Mesenteric fat pad (tissue), 1 donor: ENCODE data around the gene SEL1L3. TPM values are rescaled to one million over a fixed set of nuclear protein-coding genes. Genes with fewer than 3 reads are reported as not detected.
"Not testable (repeated sequence)": the region's sequence is repeated elsewhere in the genome, so short reads cannot be mapped to it uniquely, and the experiment has no call there.

Source experiments
- DNase-seq: peaks from one replicate; pipeline ENCODE4 v3.0.0-alpha.2; 2020; ENCODE audit warnings: low spot score
- long read RNA-seq: library from polyadenylated mRNA; unstranded; transcript quantifications from one replicate; pipeline ENCODE4 v2.0.0, GENCODE V29; 2020
- total RNA-seq: library from RNA; stranded (reverse); fragmentation: NEBNext Ultra II Directional; extraction: Animal tissue kit (Norgen Biotek cat#: 25700); gene quantifications from one replicate; pipeline ENCODE4 v1.2.1, GENCODE V29; 2021
- donor health status: DM: yes; HTN: yes; CAD: no.

SEL1L3 gene
- total RNA-seq = 13.7 TPM
- long read RNA-seq, partial matches to known transcripts = 0 of 3 reads
- long read RNA-seq, other reads (novel, unspliced or antisense) = 1 of 3 reads

DNA sequence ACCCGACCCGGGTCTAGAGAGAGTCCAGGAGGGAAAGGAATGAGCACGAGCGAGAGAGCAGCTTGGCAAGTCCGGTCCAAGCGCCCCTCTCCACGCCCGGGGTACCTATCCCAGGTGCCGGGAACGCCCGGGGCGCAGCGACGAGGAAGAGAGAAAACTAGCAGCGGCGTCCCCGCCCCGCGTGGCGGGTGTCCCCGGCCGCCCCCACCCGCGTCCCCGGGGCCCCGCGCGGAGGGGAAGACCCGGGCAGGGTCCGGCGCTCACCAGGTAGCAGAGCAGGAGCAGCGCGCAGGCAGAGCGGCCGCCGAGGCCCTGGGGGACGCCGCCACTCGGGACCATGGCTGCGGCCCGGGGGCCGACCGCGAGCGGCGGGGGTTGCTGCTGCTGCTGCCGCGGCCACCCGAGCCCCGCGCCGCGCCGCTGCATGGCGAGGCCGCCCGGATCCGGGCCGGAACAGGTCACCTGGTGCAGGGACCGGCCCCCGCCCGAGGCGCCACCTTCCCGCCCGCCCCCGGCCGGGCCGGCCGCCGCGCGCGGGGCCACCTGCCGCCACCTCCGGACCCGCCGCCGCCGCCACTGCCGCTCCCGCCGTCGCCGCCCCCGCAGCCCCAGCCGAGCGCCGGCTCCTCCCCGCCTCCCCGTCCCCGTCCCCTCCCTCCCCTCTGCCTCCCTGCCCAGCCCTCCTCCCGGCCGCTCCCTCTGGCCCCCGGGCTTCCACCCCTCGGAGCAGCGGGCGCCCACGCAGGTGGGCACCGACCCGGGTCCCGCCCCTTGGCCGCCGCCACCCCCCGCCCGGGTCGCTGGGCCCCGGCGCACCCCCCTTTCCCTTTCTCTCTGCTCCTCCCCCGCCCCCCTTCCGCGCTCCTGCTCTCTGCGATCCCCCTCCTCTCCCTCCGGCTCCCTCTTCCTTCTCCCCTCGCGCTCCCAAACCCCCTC, at the start of gene SEL1L3:
TSS of gene SEL1L3 (minus strand) at position 578 of the 936 bp plus-strand sequence. CDS start at position 426, 152 bp downstream.
- no peak for DNase-seq

DNA sequence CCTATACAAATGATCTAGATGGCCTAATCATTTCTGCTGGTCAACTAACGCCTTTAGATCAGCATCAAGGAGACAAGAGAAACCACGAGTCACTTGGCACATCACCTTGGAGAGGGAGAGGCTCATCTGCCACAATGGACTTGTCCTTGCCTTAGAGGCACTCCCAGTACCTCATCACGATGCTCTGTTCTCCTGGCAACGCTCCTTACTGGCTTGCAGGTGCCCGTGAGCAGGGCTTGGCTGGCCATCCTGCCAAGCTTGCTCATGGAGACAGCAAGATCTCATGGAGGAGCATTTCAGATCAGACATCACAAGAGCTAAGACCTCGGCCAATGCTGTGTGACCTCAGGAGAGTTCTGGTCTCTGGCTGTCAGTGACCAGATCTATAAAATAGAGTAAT, 48.6 kb upstream of the SEL1L3 start:
- DNase-seq = no peak

DNA sequence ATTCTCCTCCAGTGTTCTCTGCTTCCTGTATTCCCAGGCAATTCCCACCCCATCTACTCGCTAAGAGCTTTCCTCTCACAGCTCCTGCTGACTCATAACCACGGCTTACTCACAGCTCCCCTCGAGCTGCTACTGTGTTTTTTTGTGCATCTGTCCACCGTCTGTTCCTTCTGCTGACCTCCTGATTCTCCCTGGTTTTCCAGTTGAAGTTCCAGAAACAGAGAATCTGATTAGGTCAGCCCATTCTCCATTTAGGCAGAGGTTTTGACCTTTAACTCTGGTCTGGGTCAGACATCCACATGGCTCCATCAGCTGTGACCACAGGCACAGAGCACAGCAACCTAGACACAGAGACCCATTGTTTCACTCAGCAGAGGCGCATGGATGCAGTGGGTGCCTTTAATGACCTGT, 45.7 kb upstream of the SEL1L3 start:
- no peak for DNase-seq

DNA sequence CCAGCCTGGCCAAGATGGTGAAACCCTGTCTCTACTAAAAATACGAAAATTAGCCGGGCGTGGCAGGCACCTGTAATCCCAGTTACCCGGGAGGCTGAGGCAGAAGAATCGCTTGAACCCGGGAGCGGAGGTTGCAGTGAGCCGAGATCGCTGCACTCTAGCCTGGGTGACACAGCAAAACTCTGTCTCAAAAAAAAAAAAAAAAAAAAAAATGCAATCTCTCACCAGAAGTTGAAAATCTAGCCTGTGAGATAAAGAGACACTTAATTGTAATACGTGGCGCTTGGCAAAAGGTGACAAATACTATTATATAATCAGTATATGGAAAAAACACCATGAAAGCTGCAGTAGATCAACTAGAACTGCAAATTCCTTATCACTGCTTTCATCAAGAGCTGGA, 43.3 kb upstream of the SEL1L3 start:
- DNase-seq = not testable (repeated sequence)

DNA sequence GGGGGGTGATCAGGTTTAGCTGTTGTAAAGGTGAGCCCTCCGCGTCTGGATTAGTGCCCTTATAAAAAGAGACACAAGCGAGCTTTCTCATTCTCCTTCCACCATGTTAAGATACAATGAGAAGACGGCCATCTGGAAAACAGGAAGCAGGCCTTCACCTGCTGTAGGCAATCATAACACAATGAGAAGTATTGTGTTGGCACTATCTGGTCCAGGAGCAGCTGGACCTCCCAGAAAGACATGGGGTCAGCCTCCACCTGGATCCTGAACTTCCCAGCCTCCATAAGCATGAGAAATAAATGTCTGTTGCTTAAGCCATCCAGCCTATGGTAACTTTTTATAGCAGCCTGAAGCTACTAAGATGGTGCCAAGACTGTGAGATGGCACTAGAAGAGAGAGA, 42.6 kb upstream of the SEL1L3 start:
- no peak for DNase-seq

DNA sequence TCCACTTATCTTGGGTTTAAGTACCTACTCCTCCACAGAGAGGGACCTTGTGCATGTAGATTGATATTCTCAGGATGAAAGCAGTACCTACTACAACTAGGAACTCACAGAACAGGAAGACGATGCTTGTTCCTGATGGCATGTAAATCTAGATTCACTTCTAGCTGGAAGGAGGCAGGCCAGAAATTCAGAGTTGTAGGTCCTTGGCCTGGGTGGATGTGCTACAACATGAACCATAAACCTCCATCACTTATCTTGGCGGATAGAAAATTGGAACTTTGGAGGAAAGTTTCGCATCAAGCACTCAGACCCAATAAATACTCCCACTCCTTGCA, 41.9 kb upstream of the SEL1L3 start:
- no peak for DNase-seq

DNA sequence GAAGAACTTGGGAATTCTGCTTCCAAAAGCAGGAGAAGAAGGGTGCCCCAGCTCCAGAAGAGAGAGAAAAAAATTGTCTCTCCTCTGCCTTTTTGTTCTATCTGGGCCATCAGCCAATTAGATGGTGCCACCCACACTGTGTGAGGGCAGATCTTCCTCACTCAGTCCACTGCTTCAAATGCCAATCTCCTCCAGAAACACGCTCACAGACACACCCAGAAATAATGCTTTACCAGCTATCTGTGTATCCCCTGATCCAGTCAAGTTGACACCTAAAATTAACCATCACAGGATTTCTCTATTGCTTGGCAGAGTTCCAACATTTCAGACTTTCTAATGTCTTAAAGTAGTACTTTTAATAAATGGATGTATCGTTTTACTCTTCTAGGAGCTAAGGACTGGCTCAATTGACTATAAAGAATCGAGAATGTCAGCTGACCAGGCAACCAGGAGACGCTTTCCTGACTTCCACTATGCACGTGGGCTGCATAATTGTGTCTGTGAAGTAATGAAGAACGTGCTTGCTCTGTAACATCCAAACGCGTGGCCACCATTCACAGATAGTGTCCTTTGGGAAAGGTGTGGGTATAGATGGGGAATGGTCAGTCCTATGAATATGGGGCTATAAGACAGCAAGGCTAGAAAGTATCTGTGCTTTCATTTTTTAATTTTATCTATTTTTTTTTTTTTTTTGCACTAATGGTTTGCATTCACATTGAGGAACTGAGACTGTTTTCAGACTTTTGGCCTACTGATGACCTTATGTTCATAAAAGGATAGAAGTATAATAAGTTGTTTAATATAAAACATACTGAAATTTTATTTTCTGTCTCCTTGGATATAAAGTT, 41.3 kb upstream of the SEL1L3 start:
- no peak for DNase-seq

DNA sequence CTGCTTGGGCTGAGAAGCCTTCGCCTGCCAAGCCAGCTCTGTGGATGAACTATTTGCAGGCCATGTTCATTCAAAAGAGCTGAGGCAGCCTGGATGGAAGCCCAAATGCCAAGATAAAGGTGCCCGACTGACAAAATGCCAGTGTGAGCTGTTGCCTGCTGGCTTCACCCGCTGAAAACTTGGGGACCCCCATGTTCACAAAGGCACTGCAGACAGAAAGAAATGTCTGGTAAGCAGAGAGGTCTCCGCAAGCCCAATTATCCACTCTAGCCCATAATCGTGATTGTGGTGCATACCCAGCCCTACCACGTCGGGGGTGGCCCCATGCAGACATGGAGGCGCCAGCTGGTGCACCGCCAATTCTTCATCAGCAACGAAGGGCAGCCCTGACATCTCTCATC, 38.2 kb upstream of the SEL1L3 start:
- DNase-seq = no peak

DNA sequence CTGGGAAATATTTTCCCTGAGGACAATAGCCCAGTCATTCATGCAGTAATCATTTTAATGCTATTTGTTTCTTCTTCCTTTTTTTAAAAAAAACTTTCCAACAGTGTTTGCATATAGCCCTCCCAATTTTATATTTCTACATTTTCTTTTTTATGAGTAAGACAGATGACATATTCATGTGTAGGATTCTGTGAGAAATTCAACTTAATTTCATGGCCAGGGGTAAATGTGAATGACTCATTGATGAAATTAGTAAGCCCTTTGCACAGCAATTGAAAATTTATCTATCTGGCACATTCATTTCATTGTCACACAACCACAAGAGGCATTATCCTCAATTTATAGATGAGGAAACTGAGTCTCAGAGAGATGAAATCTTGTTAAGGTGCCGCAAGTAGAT, 37.5 kb upstream of the SEL1L3 start:
- DNase-seq = no peak

DNA sequence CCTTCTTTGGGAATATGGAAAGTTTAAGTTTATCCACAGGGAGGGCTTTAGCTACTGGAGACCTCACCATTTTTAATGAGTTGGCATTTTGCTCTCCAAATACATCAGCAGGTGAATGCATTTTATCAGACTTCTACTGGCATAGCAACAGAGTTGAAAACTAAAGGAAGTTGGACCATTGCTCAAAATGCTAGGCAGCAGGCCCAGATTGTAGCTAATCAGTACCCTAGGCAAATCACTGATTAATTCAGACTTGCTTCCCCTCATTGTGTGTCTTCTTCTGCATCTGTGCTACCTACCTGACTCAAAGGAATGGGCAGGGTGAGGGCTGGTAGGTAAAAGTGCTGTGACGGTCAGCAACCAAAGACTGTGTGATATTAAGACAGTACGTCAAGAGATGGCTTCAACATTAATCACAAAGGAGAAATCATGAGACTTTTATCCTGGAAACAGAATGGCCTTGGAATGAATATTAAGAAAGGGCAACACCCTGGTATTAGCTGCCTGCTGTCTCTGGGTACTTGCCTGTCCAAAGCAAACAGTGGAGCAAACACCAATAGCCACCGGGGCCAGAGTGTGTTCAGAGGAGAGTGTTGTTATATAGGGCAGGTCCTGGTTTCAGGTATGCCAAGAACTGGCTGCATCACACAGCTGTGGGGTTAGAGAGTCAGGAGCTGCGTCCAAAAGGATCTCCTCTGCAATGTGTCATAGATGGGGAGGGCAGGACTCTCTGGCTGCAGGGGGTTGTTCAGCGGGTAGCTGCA, 34.2 kb upstream of the SEL1L3 start:
- DNase-seq = no peak

DNA sequence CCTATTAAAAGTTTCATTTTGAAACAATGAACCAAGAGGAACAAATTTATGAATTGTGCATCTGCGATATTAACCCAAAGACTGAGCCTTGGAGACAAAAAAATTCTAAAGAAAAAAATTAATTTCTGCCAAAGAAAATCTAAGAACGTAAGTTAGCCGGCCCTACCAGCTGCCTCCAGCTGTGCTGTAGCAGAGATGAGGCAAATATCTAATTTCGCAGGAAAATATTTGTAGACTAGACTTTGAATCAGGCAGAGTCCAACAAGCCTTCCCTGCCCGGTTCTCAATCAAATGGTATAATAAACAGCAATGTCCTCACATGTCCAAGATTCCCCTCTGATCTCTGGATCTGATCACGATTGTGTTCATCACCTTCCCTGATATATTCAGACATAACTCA, 30.0 kb upstream of the SEL1L3 start:
- DNase-seq = no peak

DNA sequence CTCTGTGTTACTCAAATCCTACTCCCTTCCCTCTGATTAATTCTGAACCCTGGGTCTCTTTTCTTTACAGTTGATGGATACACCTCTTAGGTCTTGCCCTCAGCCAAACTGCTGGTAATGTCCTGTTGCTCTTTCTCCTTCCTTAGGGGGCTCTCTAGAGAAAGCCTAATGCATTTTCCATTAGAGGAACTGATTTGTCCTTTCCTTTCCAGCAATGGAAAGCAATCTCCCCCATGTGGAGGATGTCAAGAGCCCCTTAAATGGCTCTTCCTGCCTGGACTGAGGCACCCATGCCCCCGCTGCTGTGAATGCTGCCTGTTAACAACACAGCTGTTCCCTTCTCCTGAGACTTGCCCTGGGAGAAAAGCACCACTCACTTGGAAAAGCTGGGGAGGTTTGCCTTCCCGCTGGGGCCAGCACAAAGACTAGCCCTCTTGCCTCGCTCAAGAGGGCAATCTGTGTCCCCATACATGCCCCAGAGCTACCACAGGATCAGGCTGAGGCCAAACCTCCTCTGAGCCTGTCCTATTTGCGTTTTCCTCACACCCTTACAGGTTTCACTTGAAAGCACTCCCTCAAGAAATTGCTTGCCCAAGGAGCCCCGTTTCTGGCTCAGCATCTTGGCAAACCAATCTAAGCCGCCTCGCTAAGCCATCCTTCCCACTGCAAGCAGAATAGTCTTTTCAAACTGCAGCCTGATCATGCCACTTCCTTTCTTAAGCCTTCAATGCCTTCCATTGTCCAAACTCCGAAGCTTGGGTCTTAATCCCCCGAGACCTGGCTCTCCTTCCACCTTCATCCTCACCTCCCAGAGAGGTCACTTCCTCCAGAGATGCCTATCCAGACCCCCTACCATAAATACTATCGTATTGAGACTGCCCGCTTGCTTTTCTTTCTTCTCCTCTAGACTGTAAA, 28.0 kb upstream of the SEL1L3 start:
- DNase-seq = no peak

DNA sequence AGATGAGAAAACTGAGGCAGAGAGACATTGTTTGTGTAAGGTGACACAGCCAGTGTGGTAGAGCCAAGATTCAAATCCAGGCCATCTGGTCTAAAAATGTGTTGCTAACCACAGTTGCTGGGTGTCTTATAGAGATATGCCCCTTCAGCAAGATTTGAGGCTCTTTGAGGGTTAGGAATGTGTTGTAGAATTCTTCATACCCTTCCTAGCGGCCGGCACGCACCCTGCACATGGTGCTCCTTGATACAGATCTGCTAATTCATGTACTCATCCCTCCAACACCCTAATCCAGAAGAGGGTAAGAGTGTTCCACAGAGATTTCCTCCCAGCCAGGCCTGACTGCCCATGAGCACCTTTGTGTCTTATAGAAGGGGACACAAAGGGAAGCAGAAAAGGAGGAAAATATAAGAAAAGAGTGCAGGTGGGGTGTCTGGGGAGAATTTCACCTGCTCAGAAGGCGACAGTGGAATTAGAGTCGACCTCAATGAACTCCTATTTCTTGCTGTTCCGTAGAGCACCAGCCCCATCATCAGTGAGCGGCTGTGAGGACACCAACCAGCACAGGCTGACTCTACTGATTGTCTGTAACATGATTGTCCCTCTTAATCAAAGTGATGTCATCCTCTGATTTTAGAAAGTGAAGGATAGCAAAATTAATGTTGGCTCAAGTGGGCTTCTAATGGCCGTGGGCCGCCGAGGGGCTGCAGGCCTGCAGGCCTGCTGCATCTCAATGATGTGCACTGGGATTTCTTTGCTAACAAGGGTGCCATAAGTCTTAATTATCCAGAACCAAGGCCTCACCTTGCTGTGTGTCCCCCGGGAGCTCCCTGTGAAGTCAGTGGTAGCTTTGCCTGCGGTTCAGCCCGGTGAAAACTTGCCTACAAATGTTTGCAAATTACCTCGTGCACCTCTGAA, 27.1 kb upstream of the SEL1L3 start:
- no peak for DNase-seq

DNA sequence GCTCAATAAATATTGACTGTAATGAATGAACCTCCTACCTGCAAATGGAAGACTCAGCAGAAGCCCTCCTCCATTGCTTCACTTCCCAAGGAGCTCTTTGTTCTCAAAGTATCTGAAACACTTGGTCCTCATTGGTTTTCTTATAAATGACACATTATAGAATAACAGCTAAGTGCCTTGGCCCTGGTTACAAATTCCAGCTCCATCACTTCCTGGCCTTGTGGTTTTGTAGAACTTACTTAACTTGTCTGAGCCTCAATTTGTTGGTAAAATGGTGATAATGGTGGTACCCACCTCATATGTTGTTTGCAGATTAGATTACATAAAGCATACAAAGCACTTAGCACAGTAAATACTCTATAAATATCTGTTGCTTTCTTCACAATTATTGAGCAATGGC, 26.0 kb upstream of the SEL1L3 start:
- DNase-seq = no peak

DNA sequence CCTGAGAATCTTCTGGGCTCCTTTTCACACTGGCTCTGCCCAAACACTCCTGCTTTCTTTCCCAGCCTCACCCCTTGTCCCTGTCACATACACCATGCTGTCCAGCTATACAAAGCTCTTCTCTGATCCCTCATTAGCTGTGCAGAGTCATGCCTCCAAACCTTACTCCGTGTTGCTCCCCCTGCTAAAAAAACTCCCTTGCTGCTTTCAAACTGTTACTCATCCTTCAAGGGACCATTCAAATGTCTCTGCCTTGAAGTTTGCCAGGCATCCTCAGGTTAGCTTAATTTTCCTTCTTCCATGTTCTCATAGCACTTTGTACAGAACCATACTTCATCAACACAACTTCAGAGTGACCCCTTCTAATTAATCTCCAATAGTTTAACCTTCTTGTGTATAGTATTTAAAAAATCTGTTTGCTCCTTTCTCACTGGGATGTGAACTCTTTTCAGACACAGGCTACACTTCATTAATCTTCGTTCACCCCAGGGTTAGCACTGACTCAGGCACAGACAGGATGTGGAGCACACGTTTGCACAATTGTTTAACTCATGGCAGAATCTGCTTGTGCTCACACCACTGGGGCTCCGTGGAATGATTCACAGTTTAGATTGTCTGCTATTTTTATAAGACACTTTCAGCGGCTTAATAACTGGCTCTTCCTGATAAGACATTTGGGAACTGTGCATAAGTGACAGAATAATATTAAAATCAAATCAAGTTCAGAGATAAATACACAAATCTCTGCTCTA, 21.4 kb upstream of the SEL1L3 start:
- DNase-seq = no peak

DNA sequence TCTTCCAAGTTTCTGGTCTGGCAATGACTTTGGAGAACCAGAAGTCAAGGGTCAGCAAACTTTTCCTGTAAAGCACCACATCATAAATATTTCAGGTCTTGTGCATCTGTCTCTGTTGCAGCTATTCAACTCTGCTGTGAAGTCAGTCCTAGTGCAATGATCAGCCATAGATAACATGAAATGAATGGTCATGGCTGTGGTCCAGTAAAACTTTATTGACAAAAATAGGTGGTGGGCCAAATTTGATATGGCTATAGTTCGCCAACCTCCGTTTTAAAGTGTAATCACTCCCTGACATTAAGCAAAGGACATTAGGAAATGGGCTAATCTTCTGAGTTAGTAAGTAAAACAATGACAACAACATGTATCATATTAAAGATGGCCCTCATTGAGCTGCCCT, 20.8 kb upstream of the SEL1L3 start:
- no peak for DNase-seq

DNA sequence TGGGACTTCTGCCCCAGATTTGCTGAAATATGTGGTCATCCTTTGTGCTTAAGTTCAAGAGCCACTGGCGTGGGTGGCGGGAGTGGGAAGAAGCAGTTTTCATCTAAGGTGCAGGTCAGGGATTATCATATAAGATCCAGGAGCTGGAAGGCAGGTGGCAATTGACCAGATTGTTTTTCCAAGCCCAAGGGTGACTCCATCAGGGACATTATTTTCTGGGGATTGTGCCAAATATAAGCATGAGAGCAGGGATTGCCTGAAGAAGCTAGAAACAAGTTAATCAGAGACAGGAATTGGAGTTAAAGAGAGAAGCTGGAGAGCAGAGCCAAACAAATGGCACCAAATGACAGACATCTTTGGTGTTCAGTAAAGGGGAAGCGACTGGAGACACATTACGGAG, 19.4 kb upstream of the SEL1L3 start:
- no peak for DNase-seq

DNA sequence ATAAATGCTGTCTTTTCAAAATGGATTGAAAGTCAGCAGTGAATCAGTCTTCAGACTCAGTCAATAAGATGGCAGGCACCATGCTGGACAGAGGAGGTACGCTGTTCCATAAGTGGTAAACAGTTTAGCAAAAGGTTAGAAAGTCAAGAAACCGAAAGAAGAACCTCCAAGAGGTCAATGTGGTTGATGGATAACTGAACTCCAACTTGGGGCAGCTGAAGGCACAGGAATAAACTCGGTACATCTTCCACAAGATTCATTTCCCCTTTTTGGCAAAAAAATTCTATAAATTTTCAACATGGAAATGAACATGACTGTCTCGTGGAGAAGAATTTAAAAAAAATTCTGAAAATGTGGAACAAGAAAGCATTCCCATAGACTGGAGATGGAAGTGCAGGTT, 18.4 kb upstream of the SEL1L3 start:
- no peak for DNase-seq
